Body of pancreas (tissue), 4 donors: ENCODE measurements around the gene GMNC. TPM values are rescaled to one million over a fixed set of nuclear protein-coding genes. Genes with fewer than 3 reads are reported as not detected.

Experiments used
- ATAC-seq: fragments of 150-250 bp; one replicate; pipeline ENCODE4 v1.9.1; 2016
- DNase-seq, 4 donors: peaks; one replicate each; pipeline ENCODE4 v3.0.0-alpha.2; 2019
- H3K27ac ChIP-seq, 4 donors: fragments of 200-600 bp; sonication (generic); 1 replicate in 3 of 4; 2 replicates in 1 of 4; pipeline versions ENCODE4 v1.5.1 to v1.6.1; 2016 to 2019; ENCODE audit warnings: mild to moderate bottlenecking in 1 of 4, mixed read lengths in 1 of 4, moderate library complexity in 1 of 4
- H3K27me3 ChIP-seq, 2 donors: fragments of 200-600 bp; sonication (generic); one replicate each; pipeline ENCODE4 v1.6.0; 2016; ENCODE audit warnings: mild to moderate bottlenecking in 1 of 2
- H3K36me3 ChIP-seq, 2 donors: fragments of 200-600 bp; sonication (generic); replicated peaks in 1 of 2; 2 replicates each; pipeline ENCODE4 v1.5.1; 2016; ENCODE audit warnings: low read depth in 2 of 2; ENCODE audit not compliant: insufficient read depth in 1 of 2
- H3K4me1 ChIP-seq: fragments of 200-600 bp; sonication (generic); one replicate; pipeline ENCODE4 v1.6.0; 2016
- H3K4me3 ChIP-seq, 2 donors: fragments of 200-600 bp; sonication (generic); 1 replicate in 1 of 2; 2 replicates in 1 of 2; pipeline ENCODE4 v1.5.1; 2016 to 2019
- H3K9me3 ChIP-seq, 3 donors: fragments of 200-600 bp; sonication (generic); 1 replicate in 2 of 3; 2 replicates in 1 of 3; pipeline ENCODE4 v1.5.1; 2016
- POLR2A ChIP-seq, 3 donors: fragments of 450-650 bp; IDR thresholded peaks; one replicate each; pipeline ENCODE4 v1.6.1; 2016; ENCODE audit warnings: antibody characterized with exemption in 3 of 3, mild to moderate bottlenecking in 2 of 3
- WGBS, 2 donors: methylation state at CpG; one replicate each; pipeline ENCODE4 v1.1.5; 2017; 5-methylcytosine and 5-hydroxymethylcytosine counted together
- intact Hi-C: fragments of 100-400 bp; cut with DNase I; formaldehyde crosslinking; loops from one replicate; pipeline ENCODE4 v1.15.1; 2023
- total RNA-seq, 2 donors: library from RNA; depleted of rRNA; stranded (reverse); fragments of >200 nt; gene quantifications; one replicate each; pipeline ENCODE4 v1.1.0, GENCODE V29; 2016
- TF ChIP-seq, protein P1 (sequence below), 7 experiments: fragments of 450-650 bp in 4 of 7; fragments of 200-600 bp in 3 of 7; sonication (generic) in 3 of 7; IDR thresholded peaks; one replicate each; pipeline ENCODE4 v1.5.1; 2016 to 2019; ENCODE audit warnings: antibody characterized with exemption in 7 of 7

The GMNC gene, protein sequence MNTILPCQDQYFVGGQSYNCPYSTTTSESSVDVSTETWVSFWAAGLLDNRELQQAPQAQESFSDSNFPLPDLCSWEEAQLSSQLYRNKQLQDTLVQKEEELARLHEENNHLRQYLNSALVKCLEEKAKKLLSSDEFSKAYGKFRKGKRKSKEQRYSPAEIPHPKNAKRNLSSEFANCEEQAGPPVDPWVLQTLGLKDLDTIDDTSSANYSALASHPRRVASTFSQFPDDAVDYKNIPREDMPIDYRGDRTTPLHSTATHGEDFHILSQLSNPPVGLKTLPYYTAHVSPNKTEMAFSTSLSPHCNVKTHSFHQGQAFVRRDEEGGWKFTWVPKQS
- 1 to 10 TPM; 1.0 to 1.3 TPM for total RNA-seq

DNA sequence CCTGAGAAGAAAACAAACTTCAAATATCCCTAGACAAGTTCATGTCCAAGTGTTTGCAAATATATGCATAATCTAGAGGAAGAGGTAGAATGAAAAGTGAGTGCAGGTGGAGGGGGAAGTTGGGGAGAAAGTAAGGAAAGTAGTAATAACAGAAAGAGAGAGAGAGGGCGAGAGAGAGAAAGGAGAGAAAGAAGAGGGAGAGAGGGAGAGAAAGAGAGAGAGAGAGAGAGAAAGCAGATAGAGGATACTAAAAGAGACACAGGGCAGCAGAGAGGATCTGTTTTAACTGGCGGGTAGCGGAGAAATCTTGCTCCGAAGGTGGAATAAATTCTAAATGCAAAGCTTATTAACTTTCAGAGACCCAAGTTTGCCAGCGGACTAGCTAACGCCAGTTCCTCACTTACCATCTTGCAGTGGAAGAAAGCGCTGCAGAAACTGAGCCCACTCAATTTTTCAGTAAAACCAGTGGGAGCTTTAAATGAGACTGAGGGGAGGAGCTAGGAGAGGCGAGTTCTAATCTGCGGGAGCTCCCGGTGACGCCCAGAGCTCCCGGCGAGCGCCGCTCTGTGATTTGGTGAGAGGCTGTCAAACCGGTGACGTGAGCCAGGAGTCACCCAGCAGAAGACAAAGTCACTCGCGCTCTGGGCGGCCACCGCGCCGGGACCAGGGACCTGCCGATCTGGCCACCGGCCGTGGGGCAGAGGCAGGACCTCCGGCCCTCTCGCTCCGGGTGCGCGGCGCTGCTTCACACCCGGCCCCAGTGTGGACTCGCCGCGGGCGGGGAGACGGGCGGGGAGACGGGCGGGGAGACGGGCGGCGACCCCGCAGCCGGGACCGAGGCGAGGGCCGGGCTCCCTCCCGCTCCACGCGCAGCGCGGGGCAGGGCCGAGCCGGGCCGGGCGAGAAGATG lies at the start of gene GMNC:
Gene GMNC, minus strand, starts transcription at position 486 of the 910 bp plus-strand sequence. Its CDS starts 79 bp downstream, at position 407.
- DNase-seq (peak; percentile 85 to 93 (median 88)), ATAC-seq (peak; percentile 99)
- no peaks in the 10 kb centered on the region for H3K27me3 ChIP-seq
- intact Hi-C loops, result no loop called here
- WGBS, 2 donors, result 3 to 5% methylated on average over 26 to 58 of the region's 58 CpGs
- no peaks in the 10 kb centered on the region for H3K36me3 ChIP-seq
- H3K27ac ChIP-seq, result peak within 1 kb of the TSS; percentile 45 to 85 (median 71)
- no peaks in the 10 kb centered on the region for H3K4me1 ChIP-seq
- H3K9me3 ChIP-seq, result no peaks in the 10 kb centered on the region
- peak within 1 kb of the TSS; percentile 26 to 60 for H3K4me3 ChIP-seq
- TF ChIP-seq, protein P1, sequence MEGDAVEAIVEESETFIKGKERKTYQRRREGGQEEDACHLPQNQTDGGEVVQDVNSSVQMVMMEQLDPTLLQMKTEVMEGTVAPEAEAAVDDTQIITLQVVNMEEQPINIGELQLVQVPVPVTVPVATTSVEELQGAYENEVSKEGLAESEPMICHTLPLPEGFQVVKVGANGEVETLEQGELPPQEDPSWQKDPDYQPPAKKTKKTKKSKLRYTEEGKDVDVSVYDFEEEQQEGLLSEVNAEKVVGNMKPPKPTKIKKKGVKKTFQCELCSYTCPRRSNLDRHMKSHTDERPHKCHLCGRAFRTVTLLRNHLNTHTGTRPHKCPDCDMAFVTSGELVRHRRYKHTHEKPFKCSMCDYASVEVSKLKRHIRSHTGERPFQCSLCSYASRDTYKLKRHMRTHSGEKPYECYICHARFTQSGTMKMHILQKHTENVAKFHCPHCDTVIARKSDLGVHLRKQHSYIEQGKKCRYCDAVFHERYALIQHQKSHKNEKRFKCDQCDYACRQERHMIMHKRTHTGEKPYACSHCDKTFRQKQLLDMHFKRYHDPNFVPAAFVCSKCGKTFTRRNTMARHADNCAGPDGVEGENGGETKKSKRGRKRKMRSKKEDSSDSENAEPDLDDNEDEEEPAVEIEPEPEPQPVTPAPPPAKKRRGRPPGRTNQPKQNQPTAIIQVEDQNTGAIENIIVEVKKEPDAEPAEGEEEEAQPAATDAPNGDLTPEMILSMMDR (IDR thresholded peaks at IDR 0.05), result no peak
- TF ChIP-seq POLR2A (IDR thresholded peaks at IDR 0.05), result peak; percentile 60 to 87 (median 85)

DNA sequence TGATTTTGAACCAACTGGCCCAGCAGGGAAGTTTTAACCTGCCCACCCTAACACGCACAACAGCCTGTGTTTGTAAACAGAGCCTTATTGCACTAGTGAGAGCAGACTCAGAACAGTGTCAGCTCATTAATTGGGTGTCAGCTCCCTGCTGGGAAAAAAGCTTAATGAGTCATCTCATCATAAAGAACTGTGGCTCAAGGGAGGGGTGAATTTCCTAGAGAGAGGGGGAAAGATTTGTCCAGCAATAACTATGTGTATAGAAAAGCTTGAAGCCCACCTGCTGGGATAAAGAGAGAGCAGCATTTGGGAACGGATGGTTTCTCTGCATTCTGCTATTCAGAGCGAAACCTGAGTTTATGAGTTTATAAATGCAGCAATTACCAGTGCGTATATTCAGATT lies 48.9 kb upstream of the GMNC start:
- TF ChIP-seq, protein P1 (IDR thresholded peaks at IDR 0.05), result no peak
- TF ChIP-seq POLR2A (IDR thresholded peaks at IDR 0.05), result no peak
- intact Hi-C loops, result no loop called here
- no peak for ATAC-seq
- H3K36me3 ChIP-seq, result no peaks in the 10 kb centered on the region
- no peak overlapping the region for H3K27ac ChIP-seq
- no peak for DNase-seq
- H3K27me3 ChIP-seq, result no peaks in the 10 kb centered on the region
- H3K9me3 ChIP-seq, result no peaks in the 10 kb centered on the region
- no peak overlapping the region for H3K4me3 ChIP-seq
- 55 to 68% methylated on average over 4 of the region's 4 CpGs for WGBS, 2 donors
- no peaks in the 10 kb centered on the region for H3K4me1 ChIP-seq

DNA sequence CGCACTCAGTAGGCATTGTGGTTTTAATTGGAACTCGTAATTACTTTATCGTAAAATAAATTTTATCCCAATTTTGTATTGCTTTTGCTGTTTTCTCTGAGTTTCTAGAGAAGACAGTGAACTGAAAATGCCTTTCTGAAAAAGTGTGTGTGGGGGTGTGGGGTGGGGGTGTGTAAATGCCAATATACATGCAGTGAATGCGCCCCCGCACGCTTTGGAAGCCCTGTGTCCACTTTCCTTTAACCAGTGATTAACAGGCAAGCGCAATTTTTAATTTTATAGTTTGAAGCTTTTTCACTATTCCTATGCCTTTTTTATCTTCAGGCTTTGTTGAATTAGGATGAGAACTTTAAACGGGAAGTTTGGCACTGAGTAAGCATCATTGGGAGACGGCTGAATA lies 47.4 kb upstream of the GMNC start:
- DNase-seq, result no peak
- ATAC-seq, result no peak
- Histone ChIP-seq H3K9me3 (no peaks in the 10 kb centered on the region), H3K4me1 (no peaks in the 10 kb centered on the region), H3K27me3 (no peaks in the 10 kb centered on the region), H3K36me3 (no peaks in the 10 kb centered on the region), H3K4me3 (no peak overlapping the region), H3K27ac (no peak overlapping the region)
- no peak for TF ChIP-seq POLR2A (IDR thresholded peaks at IDR 0.05)
- TF ChIP-seq, protein P1 (IDR thresholded peaks at IDR 0.05), result no peak
- intact Hi-C loops, result no loop called here
- 75 to 77% methylated on average over 9 of the region's 9 CpGs for WGBS, 2 donors

DNA sequence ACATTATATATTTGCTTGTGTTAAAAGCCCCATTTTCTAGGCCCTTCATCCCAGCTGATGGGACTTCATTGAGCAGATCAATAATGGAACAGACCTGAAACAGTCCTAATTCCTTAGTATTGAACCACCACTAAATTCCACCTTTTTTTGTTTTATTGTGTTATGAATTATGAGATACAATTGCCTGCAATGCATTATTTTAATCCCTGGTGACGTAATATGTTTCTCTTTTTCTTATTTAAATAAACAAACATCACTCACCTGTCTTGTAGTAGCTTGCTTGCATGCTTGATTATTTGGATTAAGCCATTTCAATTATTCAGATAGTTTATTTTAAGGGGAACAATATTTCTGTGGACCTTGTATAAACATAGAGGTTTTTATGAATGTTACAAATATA lies 40.7 kb upstream of the GMNC start:
- 68 to 71% methylated on average over 1 of the region's 1 CpG for WGBS, 2 donors
- H3K36me3 ChIP-seq, result no peaks in the 10 kb centered on the region
- no peaks in the 10 kb centered on the region for H3K9me3 ChIP-seq
- intact Hi-C loops, result no loop called here
- H3K4me1 ChIP-seq, result no peaks in the 10 kb centered on the region
- no peak overlapping the region for H3K27ac ChIP-seq
- TF ChIP-seq, protein P1 (IDR thresholded peaks at IDR 0.05), result no peak
- no peak for TF ChIP-seq POLR2A (IDR thresholded peaks at IDR 0.05)
- no peaks in the 10 kb centered on the region for H3K27me3 ChIP-seq
- ATAC-seq (no peak), DNase-seq (no peak)
- H3K4me3 ChIP-seq, result no peak overlapping the region
